ENCODE measurements around the gene ZNF768.
A peak's percentile ranks its signal among the peaks of the same experiment; 100 is the strongest.

Gene ZNF768

GRCh38 chr16:30510376-30510938 lies 15.9 kb downstream of the ZNF768 start:
- WGBS (ENCODE audit: extremely low coverage, insufficient coverage, insufficient read length): no CpG with 5 or more reads among the region's 4 CpGs
- Histone ChIP-seq H2BK12ac (ENCODE audit: low read length) (no peak overlapping the region), H4K8ac (ENCODE audit: low read depth, low read length) (no peak overlapping the region), H3K4me1 (ENCODE audit: control insufficient read depth in 1 of 2, insufficient read depth in 2 of 2, low read length in 2 of 2) (no peaks in the 10 kb centered on the region), H3K79me2 (ENCODE audit: control insufficient read depth, insufficient read depth, low read length, poor library complexity) (no peaks in the 10 kb centered on the region), H4K91ac (ENCODE audit: low read depth, low read length) (no peak overlapping the region), H2AK5ac (ENCODE audit: low read length) (no peak overlapping the region), H3K18ac (ENCODE audit: low read length) (no peak overlapping the region), H3K4me3 (ENCODE audit: low read depth, low read length) (no peak overlapping the region), H3K79me1 (ENCODE audit: low read length) (no peaks in the 10 kb centered on the region), H2AFZ (ENCODE audit: insufficient read depth, low read length, poor library complexity) (no peak overlapping the region), H3K4me2 (ENCODE audit: low read length) (no peak overlapping the region), H3K36me3 (ENCODE audit: control insufficient read depth in 1 of 2, insufficient read depth in 2 of 2, low read length in 2 of 2) (no peaks in the 10 kb centered on the region), H2BK5ac (ENCODE audit: low read depth, low read length, poor library complexity) (no peak overlapping the region), H3K27me3 (ENCODE audit: insufficient read depth, low read length) (no peaks in the 10 kb centered on the region), H2BK120ac (ENCODE audit: insufficient read depth, low read length, poor library complexity) (no peak overlapping the region), H3K9me3 (ENCODE audit: insufficient read depth, low read depth, low read length) (no peaks in the 10 kb centered on the region), H3K9ac (ENCODE audit: low read length) (no peak overlapping the region), H3K4ac (ENCODE audit: low read depth, low read length) (no peak overlapping the region), H3K23ac (ENCODE audit: low read length) (no peak overlapping the region), H3K14ac (ENCODE audit: low read length) (no peak overlapping the region), H3K27ac (ENCODE audit: low read depth, low read length) (no peak overlapping the region), H4K12ac (ENCODE audit: low read depth, low read length) (no peak overlapping the region)
- no peak for DNase-seq

- Histone ChIP-seq H4K91ac (ENCODE audit: low read depth, low read length) (no peak overlapping the region), H4K12ac (ENCODE audit: low read depth, low read length) (no peak overlapping the region), H3K27ac (ENCODE audit: low read depth, low read length) (no peak overlapping the region), H3K23ac (ENCODE audit: low read length) (no peak overlapping the region), H2BK120ac (ENCODE audit: insufficient read depth, low read length, poor library complexity) (no peak overlapping the region), H3K18ac (ENCODE audit: low read length) (no peak overlapping the region), H3K79me2 (ENCODE audit: control insufficient read depth, insufficient read depth, low read length, poor library complexity) (no peaks in the 10 kb centered on the region), H3K4me1 (ENCODE audit: control insufficient read depth in 1 of 2, insufficient read depth in 2 of 2, low read length in 2 of 2) (no peaks in the 10 kb centered on the region), H3K9ac (ENCODE audit: low read length) (no peak overlapping the region), H3K4me3 (ENCODE audit: low read depth, low read length) (no peak overlapping the region), H3K36me3 (ENCODE audit: control insufficient read depth in 1 of 2, insufficient read depth in 2 of 2, low read length in 2 of 2) (no peaks in the 10 kb centered on the region), H4K8ac (ENCODE audit: low read depth, low read length) (no peak overlapping the region), H3K9me3 (ENCODE audit: insufficient read depth, low read depth, low read length) (no peaks in the 10 kb centered on the region), H2BK5ac (ENCODE audit: low read depth, low read length, poor library complexity) (no peak overlapping the region), H3K4me2 (ENCODE audit: low read length) (no peak overlapping the region), H3K27me3 (ENCODE audit: insufficient read depth, low read length) (no peaks in the 10 kb centered on the region), H2AFZ (ENCODE audit: insufficient read depth, low read length, poor library complexity) (no peak overlapping the region), H3K14ac (ENCODE audit: low read length) (no peak overlapping the region), H3K79me1 (ENCODE audit: low read length) (no peaks in the 10 kb centered on the region), H3K4ac (ENCODE audit: low read depth, low read length) (no peak overlapping the region), H2BK12ac (ENCODE audit: low read length) (no peak overlapping the region), H2AK5ac (ENCODE audit: low read length) (no peak overlapping the region)
- whole genome bisulfite sequencing (ENCODE audit: extremely low coverage, insufficient coverage, insufficient read length): no CpG with 5 or more reads among the region's 4 CpGs
- DNase-seq: no peak
These were observed 17.1 kb downstream of the ZNF768 start for GRCh38 chr16:30509081-30509765.

DNA sequence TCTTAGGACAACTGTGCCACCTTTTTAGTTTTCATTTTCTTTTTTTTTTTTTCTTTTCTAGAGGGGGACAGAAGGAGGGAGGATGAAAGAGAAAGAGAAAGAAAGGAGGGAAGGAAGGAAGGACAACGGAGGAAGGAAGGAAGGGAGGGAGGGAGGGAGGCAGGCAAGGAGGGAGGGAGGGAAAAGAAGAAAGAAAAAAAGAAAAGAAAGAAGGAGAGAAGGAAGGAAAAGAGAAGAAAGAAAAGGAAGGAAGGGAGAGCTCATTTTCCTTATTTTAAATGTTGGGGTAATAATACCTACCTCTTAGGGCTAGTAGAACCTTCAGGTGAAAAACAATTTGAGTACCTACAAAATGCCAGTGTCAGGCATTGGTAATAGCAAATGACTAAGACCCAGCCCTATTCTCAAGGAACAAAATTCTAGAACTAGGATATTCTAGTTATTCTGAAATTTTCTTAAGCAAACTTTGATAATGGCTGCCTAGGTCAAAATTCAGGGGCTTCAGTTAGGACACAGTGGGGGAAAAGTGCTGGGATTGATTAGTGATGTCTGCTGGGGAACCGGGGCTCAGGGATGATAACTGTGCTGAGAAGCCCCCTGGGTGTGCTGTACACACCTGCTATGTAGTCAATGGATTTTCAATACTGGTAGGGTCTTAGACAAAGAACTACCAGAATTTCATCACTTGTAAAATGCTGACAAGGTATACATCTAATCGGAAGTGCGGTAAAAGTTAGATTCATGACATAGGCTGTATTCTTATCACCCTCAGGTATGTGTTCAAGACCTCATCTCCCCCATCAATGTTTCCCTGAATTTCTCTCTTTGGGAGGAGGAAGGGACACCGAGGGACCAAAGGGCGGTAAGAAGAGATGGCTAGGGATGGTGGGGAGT lies 22.7 kb downstream of the ZNF768 start:
- no CpG with 5 or more reads among the region's 6 CpGs for WGBS (ENCODE audit: extremely low coverage, insufficient coverage, insufficient read length)
- H2BK12ac ChIP-seq (ENCODE audit: low read length): no peak overlapping the region
- no peak overlapping the region for H3K4ac ChIP-seq (ENCODE audit: low read depth, low read length)
- H3K9me3 ChIP-seq (ENCODE audit: insufficient read depth, low read depth, low read length): no peaks in the 10 kb centered on the region
- no peak overlapping the region for H2AK5ac ChIP-seq (ENCODE audit: low read length)
- H3K4me2 ChIP-seq (ENCODE audit: low read length): no peak overlapping the region
- no peak overlapping the region for H3K23ac ChIP-seq (ENCODE audit: low read length)
- H3K27me3 ChIP-seq (ENCODE audit: insufficient read depth, low read length): no peaks in the 10 kb centered on the region
- H3K4me1 ChIP-seq (ENCODE audit: control insufficient read depth in 1 of 2, insufficient read depth in 2 of 2, low read length in 2 of 2): no peaks in the 10 kb centered on the region
- no peak overlapping the region for H3K4me3 ChIP-seq (ENCODE audit: low read depth, low read length)
- no peak overlapping the region for H4K91ac ChIP-seq (ENCODE audit: low read depth, low read length)
- H3K18ac ChIP-seq (ENCODE audit: low read length): no peak overlapping the region
- H3K9ac ChIP-seq (ENCODE audit: low read length): no peak overlapping the region
- H3K27ac ChIP-seq (ENCODE audit: low read depth, low read length): no peak overlapping the region
- H2AFZ ChIP-seq (ENCODE audit: insufficient read depth, low read length, poor library complexity): no peak overlapping the region
- no peak overlapping the region for H4K8ac ChIP-seq (ENCODE audit: low read depth, low read length)
- no peak overlapping the region for H2BK5ac ChIP-seq (ENCODE audit: low read depth, low read length, poor library complexity)
- H3K79me1 ChIP-seq (ENCODE audit: low read length): no peaks in the 10 kb centered on the region
- no peak for DNase-seq
- no peak overlapping the region for H3K14ac ChIP-seq (ENCODE audit: low read length)
- no peaks in the 10 kb centered on the region for H3K79me2 ChIP-seq (ENCODE audit: control insufficient read depth, insufficient read depth, low read length, poor library complexity)
- no peaks in the 10 kb centered on the region for H3K36me3 ChIP-seq (ENCODE audit: control insufficient read depth in 1 of 2, insufficient read depth in 2 of 2, low read length in 2 of 2)
- H4K12ac ChIP-seq (ENCODE audit: low read depth, low read length): no peak overlapping the region
- H2BK120ac ChIP-seq (ENCODE audit: insufficient read depth, low read length, poor library complexity): no peak overlapping the region

- Histone ChIP-seq H3K36me3 (ENCODE audit: control insufficient read depth in 1 of 2, insufficient read depth in 2 of 2, low read length in 2 of 2) (no peaks in the 10 kb centered on the region), H2AK5ac (ENCODE audit: low read length) (no peak overlapping the region), H3K9me3 (ENCODE audit: insufficient read depth, low read depth, low read length) (no peaks in the 10 kb centered on the region), H3K79me2 (ENCODE audit: control insufficient read depth, insufficient read depth, low read length, poor library complexity) (no peaks in the 10 kb centered on the region), H3K27ac (ENCODE audit: low read depth, low read length) (no peak overlapping the region), H4K8ac (ENCODE audit: low read depth, low read length) (no peak overlapping the region), H3K27me3 (ENCODE audit: insufficient read depth, low read length) (no peaks in the 10 kb centered on the region), H3K4ac (ENCODE audit: low read depth, low read length) (no peak overlapping the region), H4K91ac (ENCODE audit: low read depth, low read length) (no peak overlapping the region), H3K4me2 (ENCODE audit: low read length) (no peak overlapping the region), H2BK120ac (ENCODE audit: insufficient read depth, low read length, poor library complexity) (no peak overlapping the region), H3K18ac (ENCODE audit: low read length) (no peak overlapping the region), H2BK5ac (ENCODE audit: low read depth, low read length, poor library complexity) (no peak overlapping the region), H4K12ac (ENCODE audit: low read depth, low read length) (no peak overlapping the region), H3K23ac (ENCODE audit: low read length) (no peak overlapping the region), H3K14ac (ENCODE audit: low read length) (no peak overlapping the region), H3K79me1 (ENCODE audit: low read length) (no peaks in the 10 kb centered on the region), H3K4me3 (ENCODE audit: low read depth, low read length) (no peak overlapping the region), H3K9ac (ENCODE audit: low read length) (no peak overlapping the region), H2BK12ac (ENCODE audit: low read length) (no peak overlapping the region), H3K4me1 (ENCODE audit: control insufficient read depth in 1 of 2, insufficient read depth in 2 of 2, low read length in 2 of 2) (no peaks in the 10 kb centered on the region), H2AFZ (ENCODE audit: insufficient read depth, low read length, poor library complexity) (no peak overlapping the region)
- DNase-seq: peak in 1 of 2 donors; percentile 8
- no CpG with 5 or more reads among the region's 8 CpGs for WGBS (ENCODE audit: extremely low coverage, insufficient coverage, insufficient read length)
These were observed 27.1 kb downstream of the ZNF768 start for GRCh38 chr16:30499284-30499683.
